ENCODE results near the gene CCDC68.

Gene CCDC68

GRCh38 chr18:54883816-54884604 is 75.3 kb downstream of the CCDC68 start:
- H3K27ac ChIP-seq: no peak overlapping the region
- no peak for TF ChIP-seq CTCF (conservative IDR thresholded peaks at IDR 0.05)

DNA sequence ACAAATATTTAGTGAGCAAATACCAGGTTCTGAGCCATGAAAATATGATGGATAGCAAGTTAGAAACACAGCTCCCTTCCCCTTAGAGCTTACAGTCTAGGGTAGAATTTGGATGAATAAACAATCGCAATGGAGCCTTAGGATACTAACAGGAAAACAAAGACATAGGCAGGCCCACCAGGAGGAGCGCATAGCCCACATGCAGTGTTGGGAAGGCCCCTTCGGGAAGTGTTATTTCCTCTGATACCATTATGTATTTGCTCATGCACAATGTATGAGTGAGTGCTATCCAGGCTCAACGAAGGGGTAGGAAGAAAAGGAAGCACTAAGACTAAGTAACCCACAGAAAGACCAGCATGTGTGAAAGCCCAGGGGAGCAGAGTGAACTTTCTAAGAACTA is 76.9 kb downstream of the CCDC68 start:
- no peak overlapping the region for H3K27ac ChIP-seq
- TF ChIP-seq CTCF (conservative IDR thresholded peaks at IDR 0.05): no peak

DNA sequence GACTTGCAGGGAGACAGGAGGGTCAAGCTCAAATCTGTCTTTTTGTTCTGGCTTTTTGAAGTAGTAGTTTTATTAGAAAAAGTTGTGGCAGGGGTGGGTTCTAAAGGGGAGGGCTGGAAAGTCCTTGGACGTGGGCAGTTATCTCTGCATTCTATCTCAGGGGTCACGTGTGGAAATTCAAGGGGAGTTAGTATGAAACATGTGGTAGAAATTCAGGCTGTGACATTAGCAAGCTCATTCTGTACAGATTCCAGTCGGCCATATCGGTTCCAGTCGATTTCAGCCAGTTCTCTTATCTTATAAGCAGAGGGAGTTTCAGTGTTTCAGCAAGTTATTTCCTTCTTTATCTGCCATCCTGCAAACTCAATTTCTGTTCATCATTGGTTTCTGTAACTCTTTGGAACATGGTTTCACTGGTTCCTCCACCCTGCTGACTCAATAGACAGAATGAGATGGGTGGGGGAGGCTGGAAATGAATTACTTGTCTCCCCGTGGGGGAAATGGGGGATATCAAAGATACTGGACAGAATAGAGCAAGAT is 78.0 kb downstream of the CCDC68 start:
- TF ChIP-seq CTCF (conservative IDR thresholded peaks at IDR 0.05): no peak
- no peak overlapping the region for H3K27ac ChIP-seq

- no peak for TF ChIP-seq CTCF (conservative IDR thresholded peaks at IDR 0.05)
- no peak overlapping the region for H3K27ac ChIP-seq
Measured at GRCh38 chr18:54880395-54881105, 78.7 kb downstream of the CCDC68 start.

DNA sequence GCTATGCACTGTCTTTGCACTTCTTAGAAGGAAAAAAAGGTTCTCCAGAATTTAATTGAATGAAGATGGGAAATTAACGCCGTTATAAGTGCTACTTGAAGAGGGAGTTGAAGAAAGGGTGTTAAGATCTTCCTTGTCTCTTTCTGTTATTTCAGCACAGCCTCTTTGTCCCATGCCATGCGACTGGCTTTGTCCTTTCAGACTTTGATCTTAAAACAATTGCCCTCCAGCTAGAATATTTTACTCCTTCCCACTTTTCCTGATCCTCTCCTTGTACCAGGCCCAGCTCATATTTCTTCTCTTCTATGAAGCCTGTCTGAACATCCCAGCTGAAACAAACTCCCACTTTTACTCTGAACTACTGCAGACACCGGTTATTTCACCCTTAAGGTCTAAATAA is 79.6 kb downstream of the CCDC68 start:
- H3K27ac ChIP-seq: no peak overlapping the region
- TF ChIP-seq CTCF (conservative IDR thresholded peaks at IDR 0.05): no peak

- TF ChIP-seq CTCF (conservative IDR thresholded peaks at IDR 0.05): no peak
- H3K27ac ChIP-seq: no peak overlapping the region
Measured at GRCh38 chr18:54878659-54879358, 80.5 kb downstream of the CCDC68 start.

DNA sequence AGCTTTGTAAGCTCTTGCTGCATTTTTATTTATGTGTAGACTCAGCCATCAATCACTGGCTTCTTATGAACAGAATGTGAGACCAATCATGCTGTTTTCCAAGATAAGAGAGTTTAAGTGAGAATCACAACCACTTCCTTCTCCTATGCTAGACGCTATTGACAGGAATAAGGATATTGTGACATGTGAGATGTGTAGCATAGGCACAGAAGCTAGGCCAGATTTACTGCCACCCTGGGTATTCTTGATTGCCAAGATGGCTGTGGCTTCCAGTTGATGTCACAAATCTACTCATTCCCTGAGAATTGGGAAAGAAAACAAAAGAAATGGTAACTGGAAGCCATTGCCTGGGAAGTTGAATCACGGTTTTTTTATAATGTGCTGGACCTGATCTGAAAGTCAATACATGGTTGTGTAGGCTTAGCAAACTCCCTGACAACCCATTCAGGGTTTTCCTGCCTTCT is 81.1 kb downstream of the CCDC68 start:
- no peak for TF ChIP-seq CTCF (conservative IDR thresholded peaks at IDR 0.05)
- no peak overlapping the region for H3K27ac ChIP-seq

All from VCaP (cell line).